Medulla oblongata (tissue), 1 donor: ENCODE results near the gene PPP3CB.

Source experiments
- DNase-seq: peaks from one replicate; pipeline ENCODE4 v3.0.0-alpha.2; 2015; ENCODE audit errors: extremely low spot score

The PPP3CB gene

GRCh38 chr10:73495884-73496674 is at the start of gene PPP3CB:
Gene PPP3CB (minus strand): TSS chr10:73496024. CDS start chr10:73495889, 135 bp downstream.
- DNase-seq, result peak; percentile 92

- DNase-seq, result no peak
Observed at GRCh38 chr10:73545357-73545756, 49.5 kb upstream of the PPP3CB start.

GRCh38 chr10:73537709-73538108 is 41.9 kb upstream of the PPP3CB start:
- DNase-seq, result no peak

GRCh38 chr10:73537288-73537687 is 41.5 kb upstream of the PPP3CB start:
- no peak for DNase-seq

GRCh38 chr10:73534857-73535256 is 39.0 kb upstream of the PPP3CB start:
- no peak for DNase-seq

- DNase-seq, result peak; percentile 90
Observed at GRCh38 chr10:73529089-73529832, 33.4 kb upstream of the PPP3CB start.

GRCh38 chr10:73522263-73522662 is 26.4 kb upstream of the PPP3CB start:
- DNase-seq, result no peak

GRCh38 chr10:73519336-73519735 is 23.5 kb upstream of the PPP3CB start:
- no peak for DNase-seq

- DNase-seq, result no peak
Observed at GRCh38 chr10:73517166-73517888, 21.5 kb upstream of the PPP3CB start.

- DNase-seq, result no peak
Observed at GRCh38 chr10:73512207-73512743, 16.5 kb upstream of the PPP3CB start.

- DNase-seq, result no peak
Observed at GRCh38 chr10:73509695-73510094, 13.9 kb upstream of the PPP3CB start.

- no peak for DNase-seq
Observed at GRCh38 chr10:73506491-73506890, 10.7 kb upstream of the PPP3CB start.

GRCh38 chr10:73506074-73506473 is 10.2 kb upstream of the PPP3CB start:
- DNase-seq, result no peak

GRCh38 chr10:73503037-73503436 is 7.2 kb upstream of the PPP3CB start:
- no peak for DNase-seq

GRCh38 chr10:73501651-73502050 is 5.8 kb upstream of the PPP3CB start:
- DNase-seq, result no peak

- no peak for DNase-seq
Observed at GRCh38 chr10:73497623-73498022, 1.8 kb upstream of the PPP3CB start.

- DNase-seq, result peak; percentile 82
Observed at GRCh38 chr10:73495226-73495883, 469 bp downstream of the PPP3CB start.

GRCh38 chr10:73494877-73495225 is 973 bp downstream of the PPP3CB start:
- DNase-seq, result peak; percentile 44

GRCh38 chr10:73494213-73494612 is 1.6 kb downstream of the PPP3CB start:
- no peak for DNase-seq

- DNase-seq, result no peak
Observed at GRCh38 chr10:73493781-73494180, 2.0 kb downstream of the PPP3CB start.

GRCh38 chr10:73486601-73487000 is 9.2 kb downstream of the PPP3CB start:
- DNase-seq, result no peak

- no peak for DNase-seq
Observed at GRCh38 chr10:73485320-73485719, 10.5 kb downstream of the PPP3CB start.
